Putamen (tissue), 1 donor: ENCODE results near the gene ZNF670.
"Not testable (repeated sequence)": the region's sequence is repeated elsewhere in the genome, so short reads cannot be mapped to it uniquely, and the experiment has no call there.

Source experiments
- DNase-seq: peaks from one replicate; pipeline ENCODE4 v3.0.0-alpha.2; 2016; ENCODE audit warnings: low spot score

ZNF670 gene

GRCh38 chr1:247043406-247043805, 35.2 kb downstream of the ZNF670 start:
- no peak for DNase-seq

GRCh38 chr1:247037511-247038320, 40.9 kb downstream of the ZNF670 start:
- no peak for DNase-seq

GRCh38 chr1:247032306-247032705, 46.3 kb downstream of the ZNF670 start:
- DNase-seq = not testable (repeated sequence)
